T-helper 2 cell (primary cell): ENCODE measurements around the gene USP9X.
"Not testable (repeated sequence)": the region's sequence is repeated elsewhere in the genome, so short reads cannot be mapped to it uniquely, and the experiment has no call there.

Source experiments
- DNase-seq, 5 experiments: peaks; one replicate each; pipeline versions ENCODE4 v3.0.0 to v3.0.0-alpha.2; 2012 to 2022

The USP9X gene

GRCh38 chrX:41200785-41201184 lies 115.5 kb downstream of the USP9X start:
- no peak for DNase-seq

GRCh38 chrX:41209853-41210252 lies 124.6 kb downstream of the USP9X start:
- no peak for DNase-seq

GRCh38 chrX:41224605-41225004 lies 139.4 kb downstream of the USP9X start:
- DNase-seq = no peak

- DNase-seq = no peak
Observed at GRCh38 chrX:41233988-41234387, 148.7 kb downstream of the USP9X start.

GRCh38 chrX:41234471-41234870 lies 149.2 kb downstream of the USP9X start:
- DNase-seq = not testable (repeated sequence)

- DNase-seq = no peak
Observed at GRCh38 chrX:41234962-41235361, 149.7 kb downstream of the USP9X start.

GRCh38 chrX:41236629-41237028 lies 151.4 kb downstream of the USP9X start:
- peak in 1 of 5 experiments; percentile 52 for DNase-seq

- no peak for DNase-seq
Observed at GRCh38 chrX:41240509-41240908, 155.3 kb downstream of the USP9X start.

- no peak for DNase-seq
Observed at GRCh38 chrX:41241962-41242361, 156.7 kb downstream of the USP9X start.

- DNase-seq = no peak
Observed at GRCh38 chrX:41245641-41246040, 160.4 kb downstream of the USP9X start.

GRCh38 chrX:41250867-41251266 lies 165.6 kb downstream of the USP9X start:
- DNase-seq = no peak

GRCh38 chrX:41257801-41258200 lies 172.6 kb downstream of the USP9X start:
- DNase-seq = no peak

- DNase-seq = no peak
Observed at GRCh38 chrX:41258226-41258625, 173.0 kb downstream of the USP9X start.

GRCh38 chrX:41258871-41259270 lies 173.6 kb downstream of the USP9X start:
- no peak for DNase-seq

- DNase-seq = no peak
Observed at GRCh38 chrX:41259516-41259915, 174.3 kb downstream of the USP9X start.

- peak in 4 of 5 experiments; percentile 16 to 90 (median 33) for DNase-seq
Observed at GRCh38 chrX:41265615-41266014, 180.4 kb downstream of the USP9X start.

- no peak for DNase-seq
Observed at GRCh38 chrX:41273638-41274037, 188.4 kb downstream of the USP9X start.

- peak in 4 of 5 experiments; percentile 6 to 61 (median 16) for DNase-seq
Observed at GRCh38 chrX:41275661-41276609, 190.7 kb downstream of the USP9X start.

GRCh38 chrX:41276661-41277506 lies 191.6 kb downstream of the USP9X start:
- DNase-seq = no peak

GRCh38 chrX:41282307-41282706 lies 197.1 kb downstream of the USP9X start:
- DNase-seq = not testable (repeated sequence)

GRCh38 chrX:41285928-41286327 lies 200.7 kb downstream of the USP9X start:
- DNase-seq = not testable (repeated sequence)
